RKO (cell line): Measurements from ENCODE around the gene GAL3ST3.
"Not testable (repeated sequence)": the region's sequence is repeated elsewhere in the genome, so short reads cannot be mapped to it uniquely, and the experiment has no call there.

Experiments
- DNase-seq: peaks from one replicate; pipeline ENCODE4 v3.0.0-alpha.2; 2016; ENCODE audit warnings: low spot score

Gene GAL3ST3

GRCh38 chr11:66048547-66049323 lies at the start of gene GAL3ST3:
GAL3ST3 (minus strand) TSS chr11:66049161; CDS start chr11:66045415, 3,746 bp downstream.
- no peak for DNase-seq

GRCh38 chr11:66092125-66092524 lies 43.2 kb upstream of the GAL3ST3 start:
- not testable (repeated sequence) for DNase-seq

- DNase-seq, result no peak
Measured at GRCh38 chr11:66090288-66090687, 41.3 kb upstream of the GAL3ST3 start.

GRCh38 chr11:66089067-66089466 lies 40.1 kb upstream of the GAL3ST3 start:
- DNase-seq, result no peak

GRCh38 chr11:66087148-66087908 lies 38.4 kb upstream of the GAL3ST3 start:
- no peak for DNase-seq

GRCh38 chr11:66084821-66085475 lies 36.0 kb upstream of the GAL3ST3 start:
- DNase-seq, result no peak

GRCh38 chr11:66083767-66084166 lies 34.8 kb upstream of the GAL3ST3 start:
- no peak for DNase-seq

GRCh38 chr11:66082946-66083698 lies 34.2 kb upstream of the GAL3ST3 start:
- DNase-seq, result no peak

- DNase-seq, result no peak
Measured at GRCh38 chr11:66081505-66081904, 32.5 kb upstream of the GAL3ST3 start.

- DNase-seq, result peak; percentile 61
Measured at GRCh38 chr11:66080055-66080817, 31.3 kb upstream of the GAL3ST3 start.

- not testable (repeated sequence) for DNase-seq
Measured at GRCh38 chr11:66078949-66079348, 30.0 kb upstream of the GAL3ST3 start.

GRCh38 chr11:66077927-66078326 lies 29.0 kb upstream of the GAL3ST3 start:
- no peak for DNase-seq

GRCh38 chr11:66076561-66076960 lies 27.6 kb upstream of the GAL3ST3 start:
- DNase-seq, result no peak

GRCh38 chr11:66075273-66075672 lies 26.3 kb upstream of the GAL3ST3 start:
- no peak for DNase-seq

GRCh38 chr11:66073669-66074068 lies 24.7 kb upstream of the GAL3ST3 start:
- DNase-seq, result no peak

GRCh38 chr11:66072518-66072917 lies 23.6 kb upstream of the GAL3ST3 start:
- DNase-seq, result no peak

- DNase-seq, result peak; percentile 18
Measured at GRCh38 chr11:66072081-66072480, 23.1 kb upstream of the GAL3ST3 start.

- peak; percentile 25 for DNase-seq
Measured at GRCh38 chr11:66071381-66071801, 22.4 kb upstream of the GAL3ST3 start.

- peak; percentile 51 for DNase-seq
Measured at GRCh38 chr11:66070604-66071380, 21.8 kb upstream of the GAL3ST3 start.
